HPDE6-E6E7 (cell line): ENCODE measurements around the gene SLC4A9.

ENCODE experiments used
- DNase-seq: peaks from one replicate; pipeline ENCODE4 v3.0.0; 2011; ENCODE audit warnings: missing footprints; ENCODE audit errors: extremely low spot score

The SLC4A9 gene

DNA sequence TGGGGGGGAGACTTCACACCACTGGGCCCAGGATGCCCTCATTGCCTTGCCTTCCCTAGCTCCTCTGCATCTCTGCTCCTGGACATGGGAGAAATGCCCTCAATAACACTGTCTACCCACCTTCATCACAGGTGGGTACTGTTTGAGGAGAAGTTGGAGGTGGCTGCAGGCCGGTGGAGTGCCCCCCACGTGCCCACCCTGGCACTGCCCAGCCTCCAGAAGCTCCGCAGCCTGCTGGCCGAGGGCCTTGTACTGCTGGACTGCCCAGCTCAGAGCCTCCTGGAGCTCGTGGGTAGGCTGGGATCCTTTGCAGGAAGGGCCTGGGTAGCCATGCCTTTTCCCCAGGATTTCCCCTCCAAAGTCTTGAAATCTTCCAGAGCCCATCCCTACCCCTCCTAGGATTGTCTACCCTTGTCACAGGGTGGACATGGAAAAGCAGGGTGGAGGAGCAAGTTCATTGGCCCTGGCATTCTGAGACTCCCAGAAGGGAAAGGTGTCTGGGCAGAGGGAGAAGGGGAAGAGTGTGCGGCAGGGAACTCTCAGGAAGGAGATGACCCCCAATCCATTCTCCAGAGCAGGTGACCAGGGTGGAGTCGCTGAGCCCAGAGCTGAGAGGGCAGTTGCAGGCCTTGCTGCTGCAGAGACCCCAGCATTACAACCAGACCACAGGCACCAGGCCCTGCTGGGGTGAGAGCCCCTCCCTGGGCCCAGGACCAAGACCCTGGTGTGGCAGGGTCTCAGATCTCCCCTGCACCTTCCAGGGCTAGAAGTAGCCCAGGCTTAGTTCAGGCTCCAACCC is 886 bp downstream of the SLC4A9 start:
- DNase-seq, result no peak

- no peak for DNase-seq
These were observed 1.9 kb downstream of the SLC4A9 start for GRCh38 chr5:140361901-140362300.

- DNase-seq, result no peak
These were observed 2.3 kb downstream of the SLC4A9 start for GRCh38 chr5:140362311-140362710.

DNA sequence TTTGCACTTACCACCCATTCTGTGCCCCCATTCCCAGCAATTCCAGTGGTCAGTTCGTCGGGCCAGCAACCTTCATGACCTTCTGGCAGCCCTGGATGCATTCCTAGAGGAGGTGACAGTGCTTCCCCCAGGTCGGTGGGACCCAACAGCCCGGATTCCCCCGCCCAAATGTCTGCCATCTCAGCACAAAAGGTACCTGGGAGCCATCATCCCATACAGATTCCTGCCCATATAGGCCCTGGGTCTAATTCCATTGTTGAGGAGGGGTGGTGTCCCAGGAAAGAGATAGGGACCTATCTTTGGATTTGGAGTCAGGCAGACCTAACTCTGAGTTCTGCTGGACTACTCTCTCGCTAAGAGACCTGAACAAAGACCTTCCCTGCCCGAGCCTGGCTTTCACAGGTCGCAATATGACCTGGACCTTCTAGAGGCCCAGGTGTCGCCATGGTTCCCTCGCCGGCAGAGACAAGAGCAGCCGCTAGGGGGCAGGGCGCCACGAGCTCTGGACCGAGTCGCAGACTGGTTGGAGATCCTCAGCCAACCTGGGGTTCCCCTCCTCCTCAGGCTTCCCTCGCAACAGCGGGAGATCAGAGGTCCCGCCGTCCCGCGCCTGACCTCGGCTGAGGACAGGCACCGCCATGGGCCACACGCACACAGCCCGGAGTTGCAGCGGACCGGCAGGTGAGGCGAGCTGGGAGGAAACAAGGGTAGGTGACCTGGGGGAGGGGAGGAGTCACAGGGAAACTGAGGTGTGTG is 3.1 kb downstream of the SLC4A9 start:
- peak; percentile 74 for DNase-seq

DNA sequence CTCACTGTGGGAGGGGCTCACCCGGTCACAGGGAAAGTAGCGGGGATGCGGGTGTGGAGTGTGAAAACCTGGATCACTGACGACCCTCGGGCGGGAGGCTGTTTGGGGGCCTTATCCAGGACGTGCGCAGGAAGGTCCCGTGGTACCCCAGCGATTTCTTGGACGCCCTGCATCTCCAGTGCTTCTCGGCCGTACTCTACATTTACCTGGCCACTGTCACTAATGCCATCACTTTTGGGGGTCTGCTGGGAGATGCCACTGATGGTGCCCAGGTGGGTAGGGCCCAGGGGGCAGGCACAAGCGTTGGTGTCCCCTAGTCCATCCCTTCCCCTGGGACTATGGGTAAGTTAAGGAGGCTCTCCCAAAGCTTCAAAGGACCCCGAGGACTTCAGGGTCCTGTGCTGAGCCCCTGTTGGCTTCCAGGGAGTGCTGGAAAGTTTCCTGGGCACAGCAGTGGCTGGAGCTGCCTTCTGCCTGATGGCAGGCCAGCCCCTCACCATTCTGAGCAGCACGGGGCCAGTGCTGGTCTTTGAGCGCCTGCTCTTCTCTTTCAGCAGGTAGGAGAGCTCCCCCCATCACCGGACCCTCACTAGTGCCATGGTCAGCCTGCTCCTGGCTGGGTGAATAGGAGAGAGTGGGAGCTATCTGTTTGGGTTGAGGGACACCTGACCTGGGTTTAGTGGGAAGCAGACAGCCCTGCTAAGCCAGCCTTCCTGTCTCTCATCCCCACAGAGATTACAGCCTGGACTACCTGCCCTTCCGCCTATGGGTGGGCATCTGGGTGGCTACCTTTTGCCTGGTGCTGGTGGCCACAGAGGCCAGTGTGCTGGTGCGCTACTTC is 3.9 kb downstream of the SLC4A9 start:
- no peak for DNase-seq

GRCh38 chr5:140364472-140364765 is 4.4 kb downstream of the SLC4A9 start:
- DNase-seq, result no peak

DNA sequence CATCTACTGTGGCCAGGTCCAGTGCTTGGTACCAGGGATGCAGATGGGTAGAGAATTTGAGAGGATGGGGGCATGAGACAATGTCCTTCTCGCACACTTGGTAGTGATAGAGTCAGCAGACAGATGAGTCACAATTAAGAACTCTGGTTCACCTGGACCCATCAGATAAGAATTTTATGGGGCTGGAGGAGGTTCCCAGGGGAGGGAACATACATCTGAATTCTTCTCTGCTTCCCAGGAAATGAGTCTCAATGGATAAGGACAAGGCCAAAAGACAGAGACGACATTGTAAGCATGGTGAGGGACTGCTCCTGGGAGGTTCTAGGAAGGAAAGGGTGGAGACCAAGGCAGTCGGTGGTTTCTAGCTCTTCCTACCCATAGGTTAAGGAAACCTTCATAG is 5.3 kb downstream of the SLC4A9 start:
- DNase-seq, result no peak

DNA sequence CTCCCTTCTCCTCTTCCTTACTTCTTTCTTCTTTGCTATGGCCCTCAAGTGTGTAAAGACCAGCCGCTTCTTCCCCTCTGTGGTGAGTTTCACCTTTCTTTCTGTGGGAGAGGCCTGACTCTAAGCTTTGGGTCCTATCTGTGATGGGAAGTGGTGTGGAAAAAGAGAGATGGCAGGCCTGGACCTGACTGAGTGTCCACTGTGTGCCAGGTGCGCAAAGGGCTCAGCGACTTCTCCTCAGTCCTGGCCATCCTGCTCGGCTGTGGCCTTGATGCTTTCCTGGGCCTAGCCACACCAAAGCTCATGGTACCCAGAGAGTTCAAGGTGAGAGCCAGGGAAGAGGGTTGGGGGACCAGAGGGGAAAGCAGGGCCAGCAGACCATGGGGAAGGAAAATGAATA is 5.9 kb downstream of the SLC4A9 start:
- no peak for DNase-seq

- DNase-seq, result no peak
These were observed 6.7 kb downstream of the SLC4A9 start for GRCh38 chr5:140366589-140367255.

- no peak for DNase-seq
These were observed 7.4 kb downstream of the SLC4A9 start for GRCh38 chr5:140367256-140368013.

GRCh38 chr5:140371356-140372151 is 11.6 kb downstream of the SLC4A9 start:
- no peak for DNase-seq

DNA sequence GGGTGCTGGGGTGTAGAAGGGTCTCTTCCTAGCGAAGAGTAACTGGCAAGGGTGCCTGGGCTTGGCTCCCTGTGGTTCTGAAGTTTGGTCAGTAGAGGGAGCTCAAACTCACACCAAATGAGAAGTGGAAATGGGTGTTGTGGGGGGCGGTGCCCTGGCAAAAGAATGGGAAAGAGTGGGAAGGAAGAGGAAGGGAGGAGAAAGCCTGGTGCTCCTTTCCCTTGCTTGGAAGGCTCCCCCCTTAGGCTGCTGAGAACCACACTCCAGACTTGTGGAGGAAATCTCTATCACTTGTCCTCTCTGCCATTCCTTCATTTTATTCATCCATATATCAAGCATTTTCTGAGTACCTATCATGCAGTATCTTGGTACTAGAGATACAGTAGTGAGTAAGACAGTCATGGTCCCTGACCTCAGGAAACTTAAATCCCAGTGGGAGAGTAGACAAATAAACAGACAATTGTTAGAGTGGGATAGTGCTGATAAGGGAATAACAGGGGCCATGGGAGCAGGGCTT is 13.0 kb downstream of the SLC4A9 start:
- peak; percentile 69 for DNase-seq

DNA sequence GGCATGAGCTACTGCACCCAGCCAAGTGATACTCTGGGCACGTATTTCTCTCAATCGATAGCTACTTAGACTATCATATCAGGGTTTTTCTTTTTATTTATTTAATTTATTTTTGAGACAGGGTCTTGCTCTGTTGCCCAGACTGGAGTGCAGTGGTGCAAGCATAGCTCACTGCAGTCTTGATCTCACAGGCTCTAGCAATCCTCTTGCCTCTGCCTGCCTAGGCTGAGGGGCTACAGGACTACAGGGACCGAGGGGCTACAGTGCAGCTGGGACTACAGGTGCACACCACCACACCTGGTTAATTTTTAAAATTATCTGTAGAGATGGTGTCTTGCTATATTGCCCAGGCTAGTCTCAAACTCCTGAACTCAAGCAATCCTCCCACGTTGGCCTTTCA is 21.4 kb downstream of the SLC4A9 start:
- DNase-seq, result no peak

- DNase-seq, result no peak
These were observed 22.0 kb downstream of the SLC4A9 start for GRCh38 chr5:140381972-140382371.

DNA sequence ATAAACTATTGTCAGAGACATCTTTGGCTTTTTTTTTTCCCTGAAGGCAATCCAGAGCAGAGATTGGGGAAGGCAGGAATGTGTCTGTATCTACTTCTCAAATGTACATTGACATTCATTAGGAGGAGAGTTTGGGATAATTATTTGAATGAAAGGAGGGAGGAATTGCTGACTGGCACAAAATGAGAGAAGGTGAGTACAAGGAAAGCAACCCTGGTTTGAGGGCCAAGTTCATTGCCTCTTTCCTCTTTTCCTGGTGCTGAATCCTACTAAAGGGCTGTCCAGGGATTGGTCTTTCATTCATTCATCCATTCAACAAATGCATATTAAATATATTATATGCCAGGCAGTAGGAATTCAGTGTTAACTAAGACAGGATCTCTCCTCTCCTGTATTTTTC is 22.9 kb downstream of the SLC4A9 start:
- DNase-seq, result no peak

- DNase-seq, result no peak
These were observed 23.3 kb downstream of the SLC4A9 start for GRCh38 chr5:140383300-140383699.

GRCh38 chr5:140388052-140388451 is 28.1 kb downstream of the SLC4A9 start:
- DNase-seq, result no peak

DNA sequence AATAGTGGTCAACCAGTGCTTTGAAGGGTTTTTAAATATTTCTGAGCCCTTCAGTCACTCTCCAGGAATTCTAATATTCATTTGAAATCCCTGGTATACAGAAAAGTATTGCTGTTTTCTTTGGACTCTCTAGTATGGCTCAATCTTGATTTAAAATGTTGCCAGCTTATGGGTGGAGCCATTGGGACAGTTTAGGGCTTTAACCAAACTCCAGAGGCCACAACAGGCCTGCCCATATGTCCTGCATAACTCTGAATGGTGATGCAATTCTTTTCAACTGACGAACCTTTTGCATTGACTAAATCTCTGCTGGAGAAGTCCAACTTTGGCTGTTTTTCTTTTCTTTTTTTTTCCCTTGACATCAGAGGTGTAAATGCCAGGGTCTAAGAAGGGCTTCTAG is 31.3 kb downstream of the SLC4A9 start:
- DNase-seq, result no peak

- no peak for DNase-seq
These were observed 31.7 kb downstream of the SLC4A9 start for GRCh38 chr5:140391732-140392131.

DNA sequence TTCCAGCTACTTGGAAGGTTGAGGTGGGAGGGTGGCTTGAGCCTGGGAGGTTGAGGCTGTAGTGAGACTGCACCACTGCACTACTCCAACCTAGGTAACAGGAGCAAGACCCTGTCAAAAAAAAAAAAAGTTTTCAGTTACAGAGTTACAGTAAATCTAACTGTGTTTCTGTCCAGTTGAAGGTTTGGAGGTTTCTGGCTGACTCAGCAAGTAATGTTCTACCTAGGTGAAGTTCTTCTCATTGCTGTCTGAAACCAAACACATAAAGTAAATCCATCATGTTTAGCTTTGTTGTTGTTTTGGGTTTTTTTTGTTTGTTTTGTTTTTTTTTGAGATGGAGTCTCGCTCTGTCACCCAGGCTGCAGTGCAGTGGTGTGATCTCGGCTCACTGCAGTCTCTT is 33.7 kb downstream of the SLC4A9 start:
- no peak for DNase-seq
